ENCODE measurements around the gene PLCG1. TPM values are rescaled to one million over a fixed set of nuclear protein-coding genes. Genes with fewer than 3 reads are reported as not detected.
"Not testable (repeated sequence)": the region's sequence is repeated elsewhere in the genome, so short reads cannot be mapped to it uniquely, and the experiment has no call there.

PLCG1 gene
- total and polyA plus RNA-seq, 4 donors: 2.0 to 30.4 (median 16.1) TPM

- Histone ChIP-seq H3K4me1 (ENCODE audit: control insufficient read depth in 4 of 4, insufficient read depth in 4 of 4, low read length in 3 of 4) (no peaks in the 10 kb centered on the region), H3K9me3 (ENCODE audit: control insufficient read depth in 4 of 4, low read length in 3 of 4) (no peaks in the 10 kb centered on the region), H3K27ac (ENCODE audit: low read depth in 1 of 2, low read length in 2 of 2) (no peak overlapping the region), H3K9ac (ENCODE audit: low read depth in 1 of 2, low read length in 2 of 2) (no peak overlapping the region), H3K4me3 (ENCODE audit: low read depth in 1 of 3, low read length in 3 of 3) (no peak overlapping the region), H3K36me3 (ENCODE audit: control insufficient read depth in 4 of 4, insufficient read depth in 3 of 4, low read depth in 1 of 4, low read length in 3 of 4) (peaks cover 9 to 47% (median 38%) of the 10 kb centered on the region in 4 donors), H3K27me3 (ENCODE audit: control insufficient read depth in 4 of 4, insufficient read depth in 4 of 4, low read length in 3 of 4) (no peaks in the 10 kb centered on the region)
- TF ChIP-seq RXRA (IDR thresholded peaks at IDR 0.05) (no peak), REST (IDR thresholded peaks at IDR 0.05) (no peak), FOXA1 (IDR thresholded peaks at IDR 0.05) (no peak), MAX (IDR thresholded peaks at IDR 0.05) (no peak), EGR1 (IDR thresholded peaks at IDR 0.05; ENCODE audit: low read depth in 2 of 2) (no peak)
- DNase-seq (ENCODE audit: low spot score): no peak
- 85% methylated on average over 5 of the region's 5 CpGs for WGBS
These were observed 26.3 kb upstream of the PLCG1 start for GRCh38 chr20:41110930-41111577.

- DNase-seq (ENCODE audit: low spot score): no peak
- 93% methylated on average over 5 of the region's 5 CpGs for WGBS
- no peak for TF ChIP-seq NR2F2 (IDR thresholded peaks at IDR 0.05)
- no peak for TF ChIP-seq MAX (IDR thresholded peaks at IDR 0.05)
- no peak for TF ChIP-seq HNF4A (conservative IDR thresholded peaks at IDR 0.05)
- no peak for TF ChIP-seq HNF4G (IDR thresholded peaks at IDR 0.05)
- no peak for TF ChIP-seq TAF1 (conservative IDR thresholded peaks at IDR 0.05)
- Histone ChIP-seq H3K9me3 (ENCODE audit: control insufficient read depth in 4 of 4, low read length in 3 of 4) (no peaks in the 10 kb centered on the region), H3K4me1 (ENCODE audit: control insufficient read depth in 4 of 4, insufficient read depth in 4 of 4, low read length in 3 of 4) (no peaks in the 10 kb centered on the region), H3K36me3 (ENCODE audit: control insufficient read depth in 4 of 4, insufficient read depth in 3 of 4, low read depth in 1 of 4, low read length in 3 of 4) (peaks cover 9 to 51% (median 42%) of the 10 kb centered on the region in 4 donors), H3K9ac (ENCODE audit: low read depth in 1 of 2, low read length in 2 of 2) (no peak overlapping the region), H3K4me3 (ENCODE audit: low read depth in 1 of 3, low read length in 3 of 3) (no peak overlapping the region), H3K27ac (ENCODE audit: low read depth in 1 of 2, low read length in 2 of 2) (no peak overlapping the region), H3K27me3 (ENCODE audit: control insufficient read depth in 4 of 4, insufficient read depth in 4 of 4, low read length in 3 of 4) (no peaks in the 10 kb centered on the region)
These were observed 25.8 kb upstream of the PLCG1 start for GRCh38 chr20:41111578-41111951.

GRCh38 chr20:41116282-41116956 is 20.9 kb upstream of the PLCG1 start:
- no peak for TF ChIP-seq ZBTB33 (IDR thresholded peaks at IDR 0.05)
- no peak overlapping the region for H3K27ac ChIP-seq (ENCODE audit: low read depth in 1 of 2, low read length in 2 of 2)
- WGBS: 87% methylated on average over 6 of the region's 6 CpGs

GRCh38 chr20:41118159-41118558 is 19.2 kb upstream of the PLCG1 start:
- not testable (repeated sequence) for H3K27ac ChIP-seq (ENCODE audit: low read depth in 1 of 2, low read length in 2 of 2); H3K9ac ChIP-seq (ENCODE audit: low read depth in 1 of 2, low read length in 2 of 2); H3K27me3 ChIP-seq (ENCODE audit: control insufficient read depth in 4 of 4, insufficient read depth in 4 of 4, low read length in 3 of 4); H3K4me1 ChIP-seq (ENCODE audit: control insufficient read depth in 4 of 4, insufficient read depth in 4 of 4, low read length in 3 of 4); H3K4me3 ChIP-seq (ENCODE audit: low read depth in 1 of 3, low read length in 3 of 3); H3K9me3 ChIP-seq (ENCODE audit: control insufficient read depth in 4 of 4, low read length in 3 of 4); DNase-seq (ENCODE audit: low spot score)
- 85% methylated on average over 6 of the region's 6 CpGs for WGBS
- peaks cover 14 to 79% (median 68%) of the 10 kb centered on the region in 4 donors for H3K36me3 ChIP-seq (ENCODE audit: control insufficient read depth in 4 of 4, insufficient read depth in 3 of 4, low read depth in 1 of 4, low read length in 3 of 4)

More at GRCh38 chr20:41116282-41116956, 20.9 kb upstream of the PLCG1 start:
- Histone ChIP-seq H3K4me1 (ENCODE audit: control insufficient read depth in 4 of 4, insufficient read depth in 4 of 4, low read length in 3 of 4) (peaks cover 0 to 8% (median 3%) of the 10 kb centered on the region in 4 donors), H3K9ac (ENCODE audit: low read depth in 1 of 2, low read length in 2 of 2) (no peak overlapping the region), H3K36me3 (ENCODE audit: control insufficient read depth in 4 of 4, insufficient read depth in 3 of 4, low read depth in 1 of 4, low read length in 3 of 4) (peaks cover 12 to 70% (median 59%) of the 10 kb centered on the region in 4 donors), H3K27me3 (ENCODE audit: control insufficient read depth in 4 of 4, insufficient read depth in 4 of 4, low read length in 3 of 4) (no peaks in the 10 kb centered on the region), H3K4me3 (ENCODE audit: low read depth in 1 of 3, low read length in 3 of 3) (no peak overlapping the region), H3K9me3 (ENCODE audit: control insufficient read depth in 4 of 4, low read length in 3 of 4) (no peaks in the 10 kb centered on the region)
- no peak for DNase-seq (ENCODE audit: low spot score)

Measured in liver (tissue), 9 donors.